WTC11 (cell line): ENCODE measurements around the gene RAB35. TPM values are rescaled to one million over a fixed set of nuclear protein-coding genes. Genes with fewer than 3 reads are reported as not detected.
A peak's percentile ranks its signal among the peaks of the same experiment; 100 is the strongest.

Experiments
- ATAC-seq: fragments of 200-7000 bp; cut with Tn5 transposase; 2 replicates; pipeline ENCODE4 v1.10.0; 2021; ENCODE audit warnings: mild to moderate bottlenecking, moderate library complexity
- CTCF ChIA-PET: fragments of 300-600 bp; sonication (Branson Sonifier 250); formaldehyde crosslinking; loops from one replicate; lab custom pipeline; 2021; ENCODE audit warnings: antibody characterized with exemption; lab: Charles Lee
- POLR2A ChIA-PET: fragments of 350-600 bp; sonication (Branson Sonifier 250); formaldehyde crosslinking; loops from one replicate; lab custom pipeline; 2021; ENCODE audit warnings: antibody characterized with exemption; lab: Charles Lee
- DNase-seq: peaks from one replicate; pipeline ENCODE4 v3.0.0; 2021; ENCODE audit warnings: low spot score
- H3K27ac Mint-ChIP-seq: 2 replicates; pipeline ENCODE4 v1.8.0; 2021; ENCODE audit warnings: mixed read lengths
- H3K27me3 Mint-ChIP-seq: 2 replicates; pipeline ENCODE4 v1.8.0; 2021; ENCODE audit warnings: low read depth, mild to moderate bottlenecking, moderate library complexity, mixed read lengths
- H3K36me3 Mint-ChIP-seq: 2 replicates; pipeline ENCODE4 v1.8.0; 2021; ENCODE audit warnings: mixed read lengths
- H3K4me1 Mint-ChIP-seq: 2 replicates; pipeline ENCODE4 v1.8.0; 2022; ENCODE audit warnings: mixed read lengths
- H3K4me3 Mint-ChIP-seq: 2 replicates; pipeline ENCODE4 v1.8.0; 2021; ENCODE audit warnings: mild to moderate bottlenecking, moderate library complexity, mixed read lengths
- H3K9me3 Mint-ChIP-seq: 2 replicates; pipeline ENCODE4 v1.8.0; 2021; ENCODE audit warnings: mixed read lengths
- ATF1 ChIP-seq: sonication (generic); formaldehyde crosslinking; IDR thresholded peaks from 2 replicates; pipeline ENCODE4 v1.8.1; 2023; ENCODE audit warnings: mild to moderate bottlenecking, moderate library complexity, missing genetic modification reagents
- CBFB ChIP-seq: sonication (generic); formaldehyde crosslinking; IDR thresholded peaks from 2 replicates; pipeline ENCODE4 v1.8.1; 2022; ENCODE audit warnings: mild to moderate bottlenecking, low read depth, missing genetic modification reagents
- GABPB1 ChIP-seq: sonication (generic); formaldehyde crosslinking; IDR thresholded peaks from 2 replicates; pipeline ENCODE4 v1.8.1; 2023; ENCODE audit warnings: mild to moderate bottlenecking, missing genetic modification reagents
- GTF2I ChIP-seq: fragments of 250-450 bp; sonication (Bioruptor Pico); conservative IDR thresholded peaks from 2 replicates; pipeline ENCODE4 v1.4.0; 2021; ENCODE audit warnings: mild to moderate bottlenecking
- MXD4 ChIP-seq: fragments of 250-450 bp; sonication (Bioruptor Pico); IDR thresholded peaks from 2 replicates; pipeline ENCODE4 v1.8.0; 2021; ENCODE audit warnings: mild to moderate bottlenecking, moderate library complexity, borderline replicate concordance
- MYBL2 ChIP-seq: sonication (generic); formaldehyde crosslinking; IDR thresholded peaks from 2 replicates; pipeline ENCODE4 v1.8.1; 2023; ENCODE audit warnings: mild to moderate bottlenecking, moderate library complexity, missing genetic modification reagents
- PRRX2 ChIP-seq: fragments of 250-450 bp; sonication (Bioruptor Pico); IDR thresholded peaks from 2 replicates; pipeline ENCODE4 v1.8.0; 2021; ENCODE audit warnings: mild to moderate bottlenecking
- ZNF121 ChIP-seq: sonication (generic); formaldehyde crosslinking; IDR thresholded peaks from 2 replicates; pipeline ENCODE4 v1.8.0; 2023; ENCODE audit warnings: missing genetic modification reagents
- ZNF219 ChIP-seq: sonication (generic); formaldehyde crosslinking; IDR thresholded peaks from 2 replicates; pipeline ENCODE4 v1.8.0; 2023; ENCODE audit warnings: missing genetic modification reagents, mild to moderate bottlenecking, borderline replicate concordance
- total RNA-seq: library from RNA; stranded (reverse); gene quantifications from 3 replicates; pipeline ENCODE4 v1.2.3, GENCODE V29; 2021
- TF ChIP-seq, protein P1 (sequence below): sonication (generic); formaldehyde crosslinking; IDR thresholded peaks from 2 replicates; pipeline ENCODE4 v1.8.0; 2023; ENCODE audit warnings: missing genetic modification reagents, mild to moderate bottlenecking, borderline replicate concordance
- TF ChIP-seq, protein P2 (sequence below): fragments of 250-450 bp; sonication (Bioruptor Pico); IDR thresholded peaks from 2 replicates; pipeline ENCODE4 v2.1.2; 2022; ENCODE audit warnings: mild to moderate bottlenecking, moderate library complexity
- TF ChIP-seq, protein P3 (sequence below): sonication (generic); formaldehyde crosslinking; IDR thresholded peaks from 2 replicates; pipeline ENCODE4 v1.8.1; 2022; ENCODE audit warnings: missing genetic modification reagents, borderline replicate concordance
- TF ChIP-seq, protein P4 (sequence below): sonication (generic); formaldehyde crosslinking; IDR thresholded peaks from 2 replicates; pipeline ENCODE4 v1.8.1; 2023; ENCODE audit warnings: mild to moderate bottlenecking, missing genetic modification reagents, moderate library complexity
- TF ChIP-seq, protein P5 (sequence below): sonication (generic); formaldehyde crosslinking; IDR thresholded peaks from 2 replicates; pipeline ENCODE4 v1.8.1; 2023; ENCODE audit warnings: mild to moderate bottlenecking, missing genetic modification reagents, moderate library complexity

Gene RAB35
- total RNA-seq, 1 experiment from 2014 or later = 44.5 TPM

DNA sequence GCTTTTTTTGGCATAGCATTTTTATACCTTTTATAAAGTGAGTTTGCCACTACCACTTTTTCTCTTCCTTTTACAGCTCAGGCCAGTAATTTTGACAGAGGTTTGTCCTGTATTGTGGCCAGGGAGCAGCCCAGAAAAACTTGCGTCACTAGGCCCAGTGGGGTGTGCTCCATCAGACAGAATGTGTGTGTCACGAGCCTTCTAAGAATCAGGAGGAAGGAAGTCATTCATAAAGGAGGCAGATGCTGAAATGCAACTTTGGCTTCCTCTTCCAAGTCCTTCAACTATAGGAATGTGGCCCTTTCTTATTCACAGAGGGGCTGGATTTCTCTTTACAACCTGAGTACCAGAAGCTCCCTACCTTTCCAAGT is 10.1 kb upstream of the RAB35 start:
- TF ChIP-seq, protein P1, sequence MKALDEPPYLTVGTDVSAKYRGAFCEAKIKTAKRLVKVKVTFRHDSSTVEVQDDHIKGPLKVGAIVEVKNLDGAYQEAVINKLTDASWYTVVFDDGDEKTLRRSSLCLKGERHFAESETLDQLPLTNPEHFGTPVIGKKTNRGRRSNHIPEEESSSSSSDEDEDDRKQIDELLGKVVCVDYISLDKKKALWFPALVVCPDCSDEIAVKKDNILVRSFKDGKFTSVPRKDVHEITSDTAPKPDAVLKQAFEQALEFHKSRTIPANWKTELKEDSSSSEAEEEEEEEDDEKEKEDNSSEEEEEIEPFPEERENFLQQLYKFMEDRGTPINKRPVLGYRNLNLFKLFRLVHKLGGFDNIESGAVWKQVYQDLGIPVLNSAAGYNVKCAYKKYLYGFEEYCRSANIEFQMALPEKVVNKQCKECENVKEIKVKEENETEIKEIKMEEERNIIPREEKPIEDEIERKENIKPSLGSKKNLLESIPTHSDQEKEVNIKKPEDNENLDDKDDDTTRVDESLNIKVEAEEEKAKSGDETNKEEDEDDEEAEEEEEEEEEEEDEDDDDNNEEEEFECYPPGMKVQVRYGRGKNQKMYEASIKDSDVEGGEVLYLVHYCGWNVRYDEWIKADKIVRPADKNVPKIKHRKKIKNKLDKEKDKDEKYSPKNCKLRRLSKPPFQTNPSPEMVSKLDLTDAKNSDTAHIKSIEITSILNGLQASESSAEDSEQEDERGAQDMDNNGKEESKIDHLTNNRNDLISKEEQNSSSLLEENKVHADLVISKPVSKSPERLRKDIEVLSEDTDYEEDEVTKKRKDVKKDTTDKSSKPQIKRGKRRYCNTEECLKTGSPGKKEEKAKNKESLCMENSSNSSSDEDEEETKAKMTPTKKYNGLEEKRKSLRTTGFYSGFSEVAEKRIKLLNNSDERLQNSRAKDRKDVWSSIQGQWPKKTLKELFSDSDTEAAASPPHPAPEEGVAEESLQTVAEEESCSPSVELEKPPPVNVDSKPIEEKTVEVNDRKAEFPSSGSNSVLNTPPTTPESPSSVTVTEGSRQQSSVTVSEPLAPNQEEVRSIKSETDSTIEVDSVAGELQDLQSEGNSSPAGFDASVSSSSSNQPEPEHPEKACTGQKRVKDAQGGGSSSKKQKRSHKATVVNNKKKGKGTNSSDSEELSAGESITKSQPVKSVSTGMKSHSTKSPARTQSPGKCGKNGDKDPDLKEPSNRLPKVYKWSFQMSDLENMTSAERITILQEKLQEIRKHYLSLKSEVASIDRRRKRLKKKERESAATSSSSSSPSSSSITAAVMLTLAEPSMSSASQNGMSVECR (CRISPR knock-in tag) = no peak
- TF ChIP-seq, protein P2, sequence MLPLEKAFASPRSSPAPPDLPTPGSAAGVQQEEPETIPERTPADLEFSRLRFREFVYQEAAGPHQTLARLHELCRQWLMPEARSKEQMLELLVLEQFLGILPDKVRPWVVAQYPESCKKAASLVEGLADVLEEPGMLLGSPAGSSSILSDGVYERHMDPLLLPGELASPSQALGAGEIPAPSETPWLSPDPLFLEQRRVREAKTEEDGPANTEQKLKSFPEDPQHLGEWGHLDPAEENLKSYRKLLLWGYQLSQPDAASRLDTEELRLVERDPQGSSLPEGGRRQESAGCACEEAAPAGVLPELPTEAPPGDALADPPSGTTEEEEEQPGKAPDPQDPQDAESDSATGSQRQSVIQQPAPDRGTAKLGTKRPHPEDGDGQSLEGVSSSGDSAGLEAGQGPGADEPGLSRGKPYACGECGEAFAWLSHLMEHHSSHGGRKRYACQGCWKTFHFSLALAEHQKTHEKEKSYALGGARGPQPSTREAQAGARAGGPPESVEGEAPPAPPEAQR (CRISPR knock-in tag) = no peak
- peak overlapping the region; percentile 90 for H3K27ac Mint-ChIP-seq
- no peak overlapping the region for H3K4me3 Mint-ChIP-seq
- ATAC-seq (peak; percentile 21; the same call in 1 of the 2 replicates), DNase-seq (no peak)
- ChIA-PET POLR2A (interaction anchor here (1.2 kb wide), 1 partner anchor 9 kb away, joined by 3 read pairs; no protein-coding TSS in a partner anchor), CTCF (interaction anchor here (0.6 to 1.3 kb wide), 5 partner anchors 10 to 459 kb away, joined by 3 to 5 read pairs (median 3); partner anchors contain the start of genes PRKAB1, PXN and RAB35)
- peaks cover 44% of the 10 kb centered on the region for H3K36me3 Mint-ChIP-seq
- peaks cover 17% of the 10 kb centered on the region for H3K4me1 Mint-ChIP-seq
- no peaks in the 10 kb centered on the region for H3K9me3 Mint-ChIP-seq
- H3K27me3 Mint-ChIP-seq = no peaks in the 10 kb centered on the region

DNA sequence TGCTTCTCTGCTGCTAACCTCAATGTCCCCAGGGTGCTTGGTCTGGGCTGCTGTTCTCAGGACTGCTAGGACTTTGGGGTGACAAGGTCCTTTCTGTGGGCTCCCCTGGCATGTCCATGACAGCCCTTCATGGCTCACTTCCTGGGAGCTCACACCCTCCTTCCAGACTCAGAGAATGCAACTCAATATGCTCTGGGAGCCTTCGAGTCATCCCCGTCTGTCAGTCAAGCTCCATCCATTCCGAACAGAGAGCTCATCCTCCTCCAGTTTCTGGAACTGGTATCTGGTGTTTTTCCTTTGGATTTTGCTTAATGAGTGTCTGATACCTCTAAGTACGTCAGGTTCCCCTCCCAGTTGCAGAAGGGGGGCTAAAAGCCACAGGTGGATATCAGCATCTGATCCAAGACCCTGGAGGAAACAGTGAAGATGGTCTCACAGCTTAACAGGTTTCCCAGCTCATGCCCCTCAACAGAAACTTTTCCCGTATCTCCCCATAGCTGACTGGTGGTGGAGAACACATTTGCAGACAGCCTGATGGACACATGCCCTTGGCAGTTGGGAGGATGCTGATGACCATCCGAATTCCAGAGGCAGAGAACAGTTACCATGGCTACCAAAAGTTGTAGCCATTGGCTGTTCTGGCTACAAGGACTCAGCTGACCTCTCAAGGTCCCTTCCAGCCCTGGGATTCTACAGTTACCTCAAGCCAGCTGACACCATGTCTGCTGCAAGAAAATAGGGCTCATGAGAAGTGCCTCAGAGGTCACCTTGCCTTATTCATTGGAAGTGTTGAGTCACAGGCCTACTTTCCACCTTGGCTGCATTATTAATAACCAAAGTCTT is 9.5 kb upstream of the RAB35 start:
- TF ChIP-seq, protein P3, sequence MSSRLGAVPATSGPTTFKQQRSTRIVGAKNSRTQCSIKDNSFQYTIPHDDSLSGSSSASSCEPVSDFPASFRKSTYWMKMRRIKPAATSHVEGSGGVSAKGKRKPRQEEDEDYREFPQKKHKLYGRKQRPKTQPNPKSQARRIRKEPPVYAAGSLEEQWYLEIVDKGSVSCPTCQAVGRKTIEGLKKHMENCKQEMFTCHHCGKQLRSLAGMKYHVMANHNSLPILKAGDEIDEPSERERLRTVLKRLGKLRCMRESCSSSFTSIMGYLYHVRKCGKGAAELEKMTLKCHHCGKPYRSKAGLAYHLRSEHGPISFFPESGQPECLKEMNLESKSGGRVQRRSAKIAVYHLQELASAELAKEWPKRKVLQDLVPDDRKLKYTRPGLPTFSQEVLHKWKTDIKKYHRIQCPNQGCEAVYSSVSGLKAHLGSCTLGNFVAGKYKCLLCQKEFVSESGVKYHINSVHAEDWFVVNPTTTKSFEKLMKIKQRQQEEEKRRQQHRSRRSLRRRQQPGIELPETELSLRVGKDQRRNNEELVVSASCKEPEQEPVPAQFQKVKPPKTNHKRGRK (CRISPR knock-in tag) = no peak
- no peak for TF ChIP-seq MXD4 (CRISPR knock-in tag)
- TF ChIP-seq ZNF219 = no peak
- no peak for TF ChIP-seq CBFB (CRISPR knock-in tag)
- TF ChIP-seq ATF1 (CRISPR knock-in tag) = no peak
- TF ChIP-seq, protein P4, sequence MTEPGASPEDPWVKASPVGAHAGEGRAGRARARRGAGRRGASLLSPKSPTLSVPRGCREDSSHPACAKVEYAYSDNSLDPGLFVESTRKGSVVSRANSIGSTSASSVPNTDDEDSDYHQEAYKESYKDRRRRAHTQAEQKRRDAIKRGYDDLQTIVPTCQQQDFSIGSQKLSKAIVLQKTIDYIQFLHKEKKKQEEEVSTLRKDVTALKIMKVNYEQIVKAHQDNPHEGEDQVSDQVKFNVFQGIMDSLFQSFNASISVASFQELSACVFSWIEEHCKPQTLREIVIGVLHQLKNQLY (CRISPR knock-in tag) = no peak
- no peak for TF ChIP-seq MYBL2 (CRISPR knock-in tag)
- no peak for TF ChIP-seq GABPB1
- TF ChIP-seq, protein P5, sequence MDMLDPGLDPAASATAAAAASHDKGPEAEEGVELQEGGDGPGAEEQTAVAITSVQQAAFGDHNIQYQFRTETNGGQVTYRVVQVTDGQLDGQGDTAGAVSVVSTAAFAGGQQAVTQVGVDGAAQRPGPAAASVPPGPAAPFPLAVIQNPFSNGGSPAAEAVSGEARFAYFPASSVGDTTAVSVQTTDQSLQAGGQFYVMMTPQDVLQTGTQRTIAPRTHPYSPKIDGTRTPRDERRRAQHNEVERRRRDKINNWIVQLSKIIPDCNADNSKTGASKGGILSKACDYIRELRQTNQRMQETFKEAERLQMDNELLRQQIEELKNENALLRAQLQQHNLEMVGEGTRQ (CRISPR knock-in tag) = no peak
- no peak for TF ChIP-seq ZNF121
- no peak for TF ChIP-seq GTF2I (CRISPR knock-in tag)
- no peak for TF ChIP-seq PRRX2 (CRISPR knock-in tag)
- Mint-ChIP-seq H3K4me1 (peaks cover 17% of the 10 kb centered on the region), H3K27me3 (no peaks in the 10 kb centered on the region), H3K36me3 (peaks cover 38% of the 10 kb centered on the region), H3K27ac (peak overlapping the region; percentile 58; the same call in 1 of the 2 replicates), H3K4me3 (no peak overlapping the region), H3K9me3 (no peaks in the 10 kb centered on the region)
- POLR2A ChIA-PET = no interaction called here
- DNase-seq (no peak), ATAC-seq (no peak)
- CTCF ChIA-PET = interaction anchor here (0.6 to 1.3 kb wide), 5 partner anchors 9 to 458 kb away, joined by 3 to 5 read pairs (median 3); partner anchors contain the start of genes PRKAB1, PXN and RAB35
